ENCODE results near the gene JAM2. TPM values are rescaled to one million over a fixed set of nuclear protein-coding genes. Genes with fewer than 3 reads are reported as not detected.
"Not testable (repeated sequence)": the region's sequence is repeated elsewhere in the genome, so short reads cannot be mapped to it uniquely, and the experiment has no call there.

Gene JAM2
- polyA plus RNA-seq, 3 donors: 9.7 to 10.7 (median 10.6) TPM

DNA sequence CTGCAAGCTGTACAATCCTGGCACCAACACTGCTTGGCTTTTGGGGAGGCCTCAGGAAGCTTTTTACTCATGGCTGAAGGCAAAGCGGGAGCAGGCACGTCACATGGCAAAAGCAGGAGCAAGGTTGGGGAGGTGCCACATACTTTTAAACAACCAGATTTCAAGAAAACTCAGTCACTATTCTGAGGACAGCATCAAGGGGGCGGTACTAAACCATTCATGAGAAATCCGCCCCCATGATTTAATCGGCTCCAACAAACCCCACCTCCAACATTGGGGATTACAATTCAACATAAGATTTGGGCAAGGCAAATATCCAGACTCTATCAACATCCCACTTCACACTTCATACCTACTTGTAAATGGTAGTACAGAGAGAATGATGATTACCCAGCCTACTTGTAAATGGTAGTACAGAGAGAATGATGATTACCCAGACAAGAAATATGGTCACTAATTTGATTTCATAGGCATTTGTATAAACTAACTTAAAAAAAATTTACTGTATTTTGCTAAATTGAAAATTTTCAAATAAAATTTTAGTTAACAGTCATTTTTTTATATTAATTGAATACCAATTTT, 70.7 kb downstream of the JAM2 start:
- DNase-seq: no peak

DNA sequence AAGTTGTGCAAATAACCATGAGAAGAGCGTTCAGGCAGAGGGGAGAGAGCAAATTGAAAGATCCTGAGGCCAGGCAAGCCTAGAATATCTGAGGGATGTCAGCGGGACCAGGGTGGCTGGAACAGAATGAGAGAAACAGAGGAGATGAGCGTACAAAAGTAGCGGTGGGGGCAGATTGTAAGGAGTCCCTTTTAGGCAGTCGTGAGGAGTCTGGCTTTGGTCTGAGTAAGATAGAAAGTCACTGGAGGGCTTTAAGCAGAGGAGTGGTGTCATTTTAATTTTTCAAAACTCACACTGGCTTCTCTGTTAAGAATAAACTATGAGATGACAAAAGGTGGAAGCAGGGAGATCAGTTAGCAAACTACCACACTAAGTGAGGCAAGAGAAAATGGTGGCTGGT, 71.5 kb downstream of the JAM2 start:
- DNase-seq: no peak

DNA sequence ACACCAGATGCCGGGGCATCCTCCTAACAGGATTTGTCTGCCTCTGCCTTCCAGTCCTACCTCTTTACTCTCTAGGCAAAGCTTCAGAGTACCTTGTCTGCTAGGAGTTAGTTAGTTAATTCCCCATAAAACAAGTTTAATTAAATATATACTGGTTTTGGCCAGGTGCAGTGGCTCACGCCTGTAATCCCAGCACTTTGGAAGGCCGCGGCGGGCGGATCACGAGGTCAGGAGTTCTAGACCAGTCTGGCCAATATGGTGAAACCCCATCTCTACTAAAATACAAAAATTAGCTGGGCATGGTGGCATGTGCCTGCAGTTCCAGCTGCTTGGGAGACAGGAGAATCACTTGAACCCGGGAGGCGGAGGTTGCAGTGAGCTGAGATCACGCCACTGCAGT, 75.0 kb downstream of the JAM2 start:
- DNase-seq: not testable (repeated sequence)

DNA sequence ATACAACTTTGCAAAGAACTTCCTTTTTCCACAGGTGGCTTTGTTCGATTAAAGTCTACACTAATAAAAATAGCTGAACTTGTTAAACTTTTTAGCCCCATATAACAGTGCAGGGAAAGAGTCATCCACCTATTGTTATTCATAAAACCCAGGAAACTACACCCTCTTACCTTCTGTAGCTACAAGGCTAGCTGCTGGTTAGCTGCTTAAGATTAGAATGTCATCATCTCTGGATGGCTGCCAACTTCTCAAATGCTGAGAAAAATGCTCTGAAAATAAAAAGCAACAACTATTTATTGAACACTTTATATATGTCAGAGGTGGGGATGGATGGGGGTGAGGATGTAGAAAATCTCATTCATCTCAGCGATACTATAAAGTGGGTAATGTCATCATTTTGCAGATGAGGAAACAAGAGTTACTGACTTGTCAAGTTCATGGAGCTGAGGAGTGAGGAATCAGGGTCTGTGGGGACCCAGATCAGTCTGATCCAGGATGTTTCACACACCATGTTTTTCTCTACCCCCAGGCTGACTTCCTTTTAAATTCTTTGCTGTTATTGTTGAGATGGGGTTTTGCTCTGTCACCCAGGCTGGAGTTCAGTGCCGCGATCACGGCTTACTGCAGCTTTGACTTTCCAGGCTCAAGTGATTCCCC, 78.6 kb downstream of the JAM2 start:
- no peak for DNase-seq

DNA sequence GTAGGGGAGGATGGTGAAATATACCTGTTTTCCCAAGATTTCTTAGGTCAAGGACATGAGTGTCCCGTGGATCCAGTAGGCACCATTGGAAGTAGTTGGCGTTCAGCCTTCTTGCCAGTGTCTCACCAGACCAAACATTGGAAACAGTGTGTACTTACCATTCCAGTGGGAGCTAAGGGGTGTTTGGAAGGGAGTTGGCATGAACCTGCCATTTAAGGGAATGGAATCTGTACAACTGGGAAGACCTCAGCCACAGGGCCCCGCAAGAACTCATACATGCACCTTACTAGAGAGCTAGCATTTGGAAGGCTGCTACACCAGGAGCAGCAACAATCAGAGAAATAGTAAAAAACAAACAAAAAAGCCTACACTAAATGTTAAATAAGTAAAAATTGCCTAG, 82.9 kb downstream of the JAM2 start:
- no peak for DNase-seq

DNA sequence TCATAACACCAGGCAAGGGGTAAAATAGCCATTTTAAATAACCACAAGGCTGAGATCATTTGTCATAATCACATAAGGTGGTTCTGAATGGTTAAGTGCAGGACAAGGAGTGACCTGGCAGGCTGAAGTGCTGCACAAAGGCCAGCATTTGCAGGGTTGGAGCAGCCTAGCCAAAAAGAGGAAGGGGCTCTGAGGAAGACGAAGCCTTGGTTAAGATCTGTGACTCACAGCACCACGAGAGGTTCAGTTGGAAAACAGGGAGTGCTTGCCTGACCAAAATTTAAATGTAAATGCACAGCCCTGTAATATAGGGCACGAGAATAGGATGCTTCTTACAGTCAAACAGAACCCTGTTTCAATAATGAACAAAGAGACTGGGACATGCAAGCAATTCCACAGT, 83.6 kb downstream of the JAM2 start:
- no peak for DNase-seq

DNA sequence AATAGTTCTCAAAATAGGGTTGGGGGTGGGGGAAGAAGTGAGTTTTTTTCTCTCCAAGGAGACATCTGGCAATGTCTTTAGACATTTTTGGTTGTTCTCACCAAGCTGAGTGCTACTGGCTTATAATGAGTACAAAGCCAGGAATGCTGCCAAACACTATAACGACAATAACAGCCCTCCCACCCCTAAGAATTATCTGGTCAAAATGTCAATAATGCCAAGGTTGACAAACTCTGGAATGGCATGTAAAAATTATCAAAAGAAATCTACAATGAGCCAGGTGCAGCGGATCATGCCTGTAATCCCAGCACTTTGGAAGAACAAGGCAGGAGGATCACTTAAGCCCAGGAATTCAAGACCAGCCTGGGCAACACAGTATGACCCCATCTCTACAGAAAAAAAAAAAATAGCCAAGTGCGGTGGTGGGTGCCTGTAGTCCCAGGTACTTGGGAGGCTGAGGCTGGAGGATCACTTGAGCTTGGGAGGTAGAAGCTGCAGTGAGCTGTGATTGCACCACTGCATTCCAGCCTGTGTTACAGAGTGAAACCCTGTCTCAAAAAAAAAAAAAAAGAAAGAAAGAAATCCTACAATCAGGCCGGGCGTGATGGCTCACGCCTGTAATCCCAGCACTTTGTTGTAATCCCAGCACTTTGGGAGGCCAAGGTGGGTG, 93.2 kb downstream of the JAM2 start:
- no peak for DNase-seq

DNA sequence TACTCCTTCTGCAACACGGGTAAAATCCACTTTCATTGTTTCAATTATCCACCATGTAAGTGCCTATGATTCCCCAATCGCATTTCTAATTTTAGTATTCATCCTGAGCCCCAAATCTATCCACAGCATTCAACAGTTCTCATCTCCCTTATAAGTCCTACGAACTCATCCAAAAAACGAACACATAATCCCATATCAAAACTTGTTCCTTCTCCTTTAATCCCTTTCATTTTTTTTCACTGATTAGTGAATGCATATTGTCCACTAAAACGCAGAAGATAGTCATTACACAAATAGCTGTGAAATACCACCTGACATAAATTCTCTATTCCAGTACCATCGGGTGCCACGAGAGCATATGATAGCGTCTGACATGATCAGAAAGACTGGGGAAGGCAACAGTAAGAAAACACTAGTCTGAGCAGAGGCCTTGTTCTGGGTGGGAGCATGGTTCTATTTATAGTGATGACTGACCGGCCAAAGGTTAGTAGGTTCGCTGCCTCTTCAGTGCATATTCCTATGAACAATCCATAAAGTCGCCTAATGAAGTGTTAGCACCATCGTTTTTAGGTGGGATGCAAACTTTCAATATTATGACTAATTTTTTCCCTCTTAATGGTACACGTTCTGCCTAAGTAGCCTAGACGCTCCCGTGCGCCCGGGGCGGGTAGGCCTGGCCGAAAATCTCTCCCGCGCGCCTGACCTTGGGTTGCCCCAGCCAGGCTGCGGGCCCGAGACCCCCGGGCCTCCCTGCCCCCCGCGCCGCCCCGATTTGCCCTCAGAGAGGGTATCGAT, 95.0 kb downstream of the JAM2 start:
- peak; percentile 24 for DNase-seq

DNA sequence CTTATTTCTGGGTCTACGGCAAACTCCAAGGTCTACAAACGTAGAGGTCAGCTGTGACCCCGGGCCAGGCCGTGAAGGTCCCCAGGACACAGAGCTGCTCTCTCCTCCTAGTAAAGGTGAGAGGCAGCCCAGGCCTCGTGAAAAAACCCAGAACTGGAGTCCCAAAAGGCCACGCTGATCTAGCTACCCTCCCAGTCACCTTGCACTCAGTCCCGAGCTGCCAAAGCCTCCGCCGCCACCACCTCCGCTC, 95.5 kb downstream of the JAM2 start:
- DNase-seq: no peak

DNA sequence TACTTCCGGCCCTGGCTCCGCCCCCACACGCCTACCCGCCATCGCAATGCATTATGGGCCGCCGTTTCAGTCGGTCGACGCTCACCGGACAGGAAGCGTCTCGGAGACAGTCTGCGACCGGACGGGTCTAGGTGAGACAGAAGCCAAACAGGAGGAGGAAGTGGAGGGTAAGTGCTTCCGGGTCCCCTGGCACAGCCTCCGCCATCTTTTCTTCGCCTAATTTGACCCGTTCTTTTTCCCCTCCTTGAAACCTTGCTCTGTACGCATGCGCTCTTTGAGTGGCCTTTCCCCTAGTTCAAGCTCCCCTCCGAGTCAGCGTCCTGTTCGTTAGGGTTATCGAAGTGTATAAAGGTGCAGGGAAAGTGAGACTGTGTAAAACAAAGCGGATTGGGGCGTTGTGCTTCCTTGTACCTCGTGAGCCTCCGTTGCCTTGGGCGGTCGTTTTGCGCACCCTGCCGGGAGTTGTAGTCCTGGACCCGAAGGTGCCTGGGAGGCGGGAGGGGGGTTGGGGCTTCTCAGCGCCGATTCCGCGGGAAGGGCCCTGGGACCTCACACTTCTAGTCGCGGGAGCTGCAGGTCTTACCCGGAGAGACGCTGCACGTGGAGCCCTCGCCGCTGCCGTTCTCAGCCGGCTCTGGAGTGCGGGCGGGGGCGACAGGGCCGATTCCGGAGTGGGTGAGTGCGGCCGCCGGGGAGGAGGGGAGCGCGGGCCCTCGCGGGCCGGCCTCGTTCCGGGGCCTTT, 96.0 kb downstream of the JAM2 start, which contains the start of the genes ATP5PF and GABPA:
Gene ATP5PF (minus strand): TSS at position 1 of the 742 bp plus-strand sequence. CDS start 5,110 bp downstream, outside the sequence.
Gene GABPA (plus strand): TSS at position 69 of the 742 bp plus-strand sequence. CDS start 6,627 bp downstream, outside the sequence.
- peak; percentile 98 for DNase-seq

DNA sequence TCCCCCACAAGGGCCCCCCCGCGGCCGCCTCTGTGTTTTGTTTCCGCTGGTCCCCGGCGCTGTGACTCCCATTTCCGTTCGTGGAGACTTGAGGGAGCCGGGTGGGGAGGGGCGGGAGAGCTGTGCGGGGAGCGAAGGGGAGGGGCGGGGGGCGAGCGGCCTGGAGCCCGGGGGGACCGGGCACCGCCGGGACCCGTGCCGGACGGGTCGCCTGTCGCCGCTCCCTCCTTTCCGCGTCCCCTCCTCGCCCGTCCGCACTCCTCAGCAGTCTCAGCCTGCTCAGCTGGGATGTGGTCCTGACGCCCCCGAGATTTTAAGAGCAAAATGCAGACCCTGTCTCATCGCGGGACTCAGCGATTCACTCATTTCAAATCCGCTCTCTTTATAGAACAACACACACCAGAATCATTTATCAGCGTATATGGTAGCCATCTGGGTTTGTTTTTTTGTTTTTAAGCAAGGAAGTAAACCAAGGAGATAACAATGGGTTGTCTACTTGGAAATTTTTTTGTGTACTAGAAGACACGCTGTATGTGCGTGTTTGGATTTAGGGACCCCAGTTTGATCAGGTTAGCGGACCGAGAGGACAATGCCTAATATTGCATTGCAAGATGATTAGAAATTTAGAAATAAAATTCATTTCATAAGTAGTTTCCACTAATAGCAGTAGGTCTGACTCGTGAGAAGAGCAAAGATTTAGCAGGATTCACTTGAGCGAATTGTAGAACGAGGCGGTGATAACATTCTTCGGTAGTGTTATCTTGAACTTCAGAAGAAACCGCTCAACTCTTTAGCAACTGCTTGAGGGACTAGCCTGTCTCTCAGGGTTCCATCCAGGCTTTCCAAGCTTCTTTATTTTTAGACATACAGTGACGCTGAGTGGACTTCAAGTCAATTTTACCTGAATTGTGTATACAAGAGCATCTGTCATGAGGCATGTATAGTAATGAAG, 96.9 kb downstream of the JAM2 start:
- peak; percentile 92 for DNase-seq

DNA sequence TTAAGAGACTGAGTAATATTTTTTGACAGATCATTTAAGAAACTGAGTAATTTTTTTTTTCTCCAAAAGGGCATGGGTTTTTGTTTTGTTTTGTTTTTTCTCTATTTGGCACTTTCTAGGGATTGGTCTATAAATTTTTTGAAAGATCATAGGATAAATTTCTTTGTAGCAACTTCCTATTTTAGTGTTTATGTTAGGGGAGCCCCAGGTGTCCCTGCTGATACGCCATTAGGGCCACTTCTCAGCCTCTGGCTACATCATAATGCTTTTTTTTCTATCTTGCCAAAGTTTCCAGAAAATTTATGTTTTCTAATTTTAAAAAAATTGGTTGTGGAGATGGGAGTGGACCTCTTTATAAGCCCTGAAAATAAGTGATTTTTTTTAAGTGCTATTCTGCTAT, 98.4 kb downstream of the JAM2 start:
- no peak for DNase-seq

DNA sequence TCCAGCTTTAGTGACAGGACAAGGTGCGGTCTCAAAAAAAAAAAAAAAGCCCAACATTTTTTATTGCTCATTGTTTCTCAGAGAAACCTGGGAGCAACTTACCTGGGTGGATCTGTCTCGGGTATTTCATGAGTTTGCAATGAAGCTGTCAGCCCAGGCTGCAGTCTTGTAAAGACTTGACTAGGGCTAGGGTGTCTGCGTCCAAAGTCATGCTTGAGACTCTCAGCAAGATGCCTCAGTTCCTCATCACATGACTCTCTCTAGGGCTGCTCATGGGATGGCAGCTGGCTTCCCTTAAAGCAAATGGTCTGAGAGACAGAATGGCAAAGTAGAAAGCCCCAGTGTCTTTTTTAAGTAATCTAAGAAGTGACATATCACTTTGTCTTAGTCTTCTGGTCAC, 103.8 kb downstream of the JAM2 start:
- no peak for DNase-seq

DNA sequence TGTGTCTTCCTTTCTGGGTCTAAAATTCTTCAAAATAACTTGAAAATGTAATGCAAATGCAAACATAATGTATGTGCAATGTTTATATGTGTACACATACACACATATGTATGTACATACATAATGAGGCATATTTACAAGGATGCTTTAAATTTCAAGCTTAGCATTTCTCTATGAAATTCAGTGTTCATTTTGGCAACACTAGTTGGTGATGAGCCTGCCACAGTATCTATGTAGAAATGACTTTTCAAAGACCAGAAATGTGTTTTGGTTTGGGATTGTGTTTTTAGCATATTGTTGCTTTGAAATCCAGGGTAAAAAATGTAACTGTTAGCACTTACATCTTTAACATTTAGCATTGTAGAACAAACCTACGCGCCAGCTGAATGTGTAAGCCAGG, 105.8 kb downstream of the JAM2 start:
- no peak for DNase-seq

DNA sequence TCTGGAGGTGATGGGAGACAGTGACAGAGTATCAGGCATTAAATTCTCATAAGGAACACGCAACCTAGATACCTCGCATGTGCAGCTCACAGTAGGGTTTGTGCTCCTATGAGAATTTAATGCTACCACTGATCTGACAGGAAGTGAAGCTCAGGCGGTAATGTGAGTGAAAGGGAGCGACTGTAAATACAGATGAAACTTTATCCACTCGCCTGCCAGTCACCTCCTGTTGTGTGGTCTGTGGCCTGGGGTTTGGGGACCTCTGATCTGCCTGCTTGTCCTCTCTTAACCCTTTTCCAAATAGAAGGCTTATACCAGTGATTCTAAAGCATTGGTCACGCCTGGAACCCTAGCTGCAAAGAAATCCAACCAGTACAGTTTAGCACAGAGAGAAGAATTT, 111.0 kb downstream of the JAM2 start:
- no peak for DNase-seq

DNA sequence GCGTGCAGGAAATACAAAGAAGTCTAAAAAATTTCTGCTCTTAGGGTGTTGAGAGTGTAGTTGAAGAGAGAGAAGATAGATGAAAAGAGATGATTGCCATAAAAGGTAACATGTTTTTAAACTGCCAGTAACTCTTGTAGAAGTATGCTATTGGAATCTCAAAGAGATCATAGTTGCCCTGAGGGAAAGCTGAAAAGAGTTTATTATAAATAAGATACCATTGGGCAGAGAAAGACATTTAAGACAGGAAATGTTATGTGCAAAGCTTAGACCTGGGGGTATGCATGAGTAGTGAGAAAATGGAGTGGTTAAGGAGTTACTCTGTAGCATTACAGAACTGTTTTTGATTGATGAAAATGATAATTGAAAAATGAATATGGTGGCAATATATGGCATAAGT, 113.4 kb downstream of the JAM2 start:
- DNase-seq: no peak

DNA sequence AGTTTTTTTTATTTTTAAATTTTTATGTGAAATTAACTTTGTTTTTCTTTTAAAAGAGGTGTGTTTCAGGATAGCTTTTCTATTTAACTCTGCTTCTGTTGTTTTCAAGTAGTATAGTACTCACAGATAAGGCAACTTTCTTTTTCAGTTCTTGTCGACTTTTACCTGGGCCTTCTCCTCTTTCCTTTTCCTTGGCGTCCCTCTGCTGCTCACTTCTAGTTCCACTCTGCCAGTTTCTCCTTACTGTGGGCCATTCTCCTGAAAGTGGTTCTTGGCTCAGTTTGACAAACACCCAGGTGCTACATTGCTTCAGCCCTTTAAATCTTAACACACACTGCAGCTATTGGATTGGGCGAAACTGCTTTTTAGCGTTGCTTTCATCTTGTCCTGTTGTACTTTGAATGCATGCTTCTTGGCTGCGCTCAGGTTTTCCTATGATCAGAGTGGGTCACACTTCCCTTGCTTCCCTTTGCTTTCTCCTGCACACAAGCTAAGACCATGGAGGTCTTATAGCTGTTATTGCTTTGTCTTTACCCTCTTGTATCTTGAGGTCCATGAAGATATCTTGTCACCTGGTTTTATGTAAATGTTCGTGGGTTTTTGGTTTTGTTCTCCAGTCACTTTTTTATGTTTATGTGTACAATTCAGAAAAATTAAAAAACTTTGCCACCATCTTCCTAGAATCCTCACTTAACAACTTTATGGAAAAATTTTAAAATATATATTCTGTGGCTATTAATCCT, 117.3 kb downstream of the JAM2 start:
- no peak for DNase-seq

DNA sequence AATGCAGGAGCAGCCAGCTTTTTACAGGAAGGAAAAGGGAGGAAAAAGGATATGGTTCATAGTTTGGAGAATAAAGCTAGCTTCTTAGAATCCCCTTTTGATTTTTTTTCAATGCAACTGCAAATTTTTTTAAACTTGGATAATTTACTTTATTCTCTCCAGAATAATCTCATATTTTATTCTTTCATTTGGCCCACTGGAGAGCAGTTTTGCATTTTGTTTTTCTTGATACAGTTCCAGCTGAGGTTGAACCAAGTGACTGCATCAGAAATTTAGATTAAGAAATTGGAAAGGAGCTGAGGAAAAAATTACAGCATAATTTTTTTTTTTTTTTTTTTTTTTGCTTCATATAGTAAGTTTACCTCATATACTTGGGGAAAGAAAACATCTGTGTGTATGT, 118.5 kb downstream of the JAM2 start:
- DNase-seq: no peak

DNA sequence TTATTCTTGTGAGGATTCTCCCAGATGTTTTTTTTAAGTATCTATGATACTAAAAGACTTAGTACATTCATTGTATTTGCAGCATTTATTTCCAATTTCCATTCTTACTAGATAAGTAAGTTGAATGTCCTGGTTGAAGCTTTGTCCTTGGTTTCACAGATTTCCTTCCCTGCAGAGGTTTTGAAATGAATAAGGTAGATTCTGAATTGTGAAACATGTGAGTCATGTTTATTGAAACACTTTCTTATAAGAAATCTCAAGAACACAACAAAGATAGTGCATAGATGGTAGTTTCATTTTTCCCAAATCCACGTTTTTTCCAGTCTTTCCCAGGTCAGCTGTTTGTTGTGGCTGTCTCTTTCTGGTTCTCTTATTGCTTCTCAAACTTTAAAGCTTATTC, 120.5 kb downstream of the JAM2 start:
- DNase-seq: no peak

DNA sequence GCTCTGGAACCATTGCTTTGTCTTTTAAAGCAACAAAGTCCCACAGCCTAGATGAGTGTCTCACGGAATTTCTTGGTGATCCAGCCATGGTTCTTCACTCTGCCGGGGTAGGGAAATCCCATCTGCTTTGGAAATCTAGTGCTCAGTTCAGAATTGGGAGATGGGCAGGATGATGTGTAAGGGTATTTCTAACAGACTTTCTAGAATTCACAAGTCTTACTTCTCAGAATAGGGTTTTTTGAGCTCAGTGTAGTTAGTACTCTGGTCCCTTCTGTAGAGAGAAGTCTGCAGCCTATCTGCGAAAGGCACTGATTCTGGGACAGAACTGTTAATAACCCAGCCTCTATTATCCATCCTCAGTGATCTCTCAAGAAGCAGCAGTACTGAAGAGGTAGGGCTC, 121.0 kb downstream of the JAM2 start:
- no peak for DNase-seq
